PC-9 (cell line): ENCODE measurements around the gene NOC2L.

ENCODE experiments used
- EZH2 ChIP-seq: fragments of 200-600 bp; sonication (generic); IDR thresholded peaks from 2 replicates; pipeline ENCODE4 v1.8.0; 2017; ENCODE audit warnings: antibody characterized with exemption, low read depth
- TF ChIP-seq, protein P1 (sequence below): fragments of 200-600 bp; sonication (generic); conservative IDR thresholded peaks from 2 replicates; pipeline ENCODE4 v1.6.1; 2017; ENCODE audit warnings: mixed run types, antibody characterized with exemption, mild to moderate bottlenecking, moderate library complexity

DNA sequence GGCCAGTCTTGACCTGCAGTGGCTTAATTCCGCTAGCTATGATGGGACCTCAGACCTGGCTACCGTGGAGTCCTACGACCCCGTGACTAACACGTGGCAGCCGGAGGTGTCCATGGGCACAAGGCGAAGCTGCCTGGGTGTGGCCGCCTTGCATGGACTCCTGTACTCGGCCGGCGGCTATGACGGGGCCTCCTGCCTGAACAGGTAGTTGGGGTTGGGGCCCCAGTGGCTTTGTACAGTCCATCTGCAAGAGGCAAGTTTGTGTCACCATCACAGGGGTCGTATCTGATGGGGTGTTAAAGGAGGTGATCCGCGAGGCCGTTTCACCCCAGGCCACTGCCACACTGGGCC lies 4.2 kb upstream of the NOC2L start:
- TF ChIP-seq, protein P1, sequence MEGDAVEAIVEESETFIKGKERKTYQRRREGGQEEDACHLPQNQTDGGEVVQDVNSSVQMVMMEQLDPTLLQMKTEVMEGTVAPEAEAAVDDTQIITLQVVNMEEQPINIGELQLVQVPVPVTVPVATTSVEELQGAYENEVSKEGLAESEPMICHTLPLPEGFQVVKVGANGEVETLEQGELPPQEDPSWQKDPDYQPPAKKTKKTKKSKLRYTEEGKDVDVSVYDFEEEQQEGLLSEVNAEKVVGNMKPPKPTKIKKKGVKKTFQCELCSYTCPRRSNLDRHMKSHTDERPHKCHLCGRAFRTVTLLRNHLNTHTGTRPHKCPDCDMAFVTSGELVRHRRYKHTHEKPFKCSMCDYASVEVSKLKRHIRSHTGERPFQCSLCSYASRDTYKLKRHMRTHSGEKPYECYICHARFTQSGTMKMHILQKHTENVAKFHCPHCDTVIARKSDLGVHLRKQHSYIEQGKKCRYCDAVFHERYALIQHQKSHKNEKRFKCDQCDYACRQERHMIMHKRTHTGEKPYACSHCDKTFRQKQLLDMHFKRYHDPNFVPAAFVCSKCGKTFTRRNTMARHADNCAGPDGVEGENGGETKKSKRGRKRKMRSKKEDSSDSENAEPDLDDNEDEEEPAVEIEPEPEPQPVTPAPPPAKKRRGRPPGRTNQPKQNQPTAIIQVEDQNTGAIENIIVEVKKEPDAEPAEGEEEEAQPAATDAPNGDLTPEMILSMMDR: no peak
- TF ChIP-seq EZH2: no peak
